BLaER1 treated with 17β-estradiol and CSF1 and Interleukin-3, amounts not matched to agents 10 nM and 100 nM (cell line): ENCODE measurements around the gene SPATA33.
A peak's percentile ranks its signal among the peaks of the same experiment; 100 is the strongest.
"Not testable (repeated sequence)": the region's sequence is repeated elsewhere in the genome, so short reads cannot be mapped to it uniquely, and the experiment has no call there.

ENCODE experiments used
- H3K27ac ChIP-seq, 11 experiments: shearing (Covaris generic); formaldehyde crosslinking; 2 replicates each; pipeline ENCODE4 v1.8.1; 2022
- H3K27me3 ChIP-seq, 11 experiments: shearing (Covaris generic); formaldehyde crosslinking; 2 replicates each; pipeline ENCODE4 v1.8.1; 2022
- H3K36me3 ChIP-seq, 11 experiments: shearing (Covaris generic); formaldehyde crosslinking; 2 replicates each; pipeline ENCODE4 v1.8.1; 2022
- H3K4me1 ChIP-seq, 10 experiments: shearing (Covaris generic); formaldehyde crosslinking; 2 replicates each; pipeline ENCODE4 v1.8.1; 2022
- H3K4me2 ChIP-seq, 11 experiments: shearing (Covaris generic); formaldehyde crosslinking; 2 replicates each; pipeline ENCODE4 v1.8.1; 2022
- H3K4me3 ChIP-seq, 10 experiments: shearing (Covaris generic); formaldehyde crosslinking; 2 replicates each; pipeline ENCODE4 v1.8.1; 2022
- H3K9ac ChIP-seq, 11 experiments: shearing (Covaris generic); formaldehyde crosslinking; 2 replicates each; pipeline ENCODE4 v1.8.1; 2022
- H3K9me3 ChIP-seq, 11 experiments: shearing (Covaris generic); formaldehyde crosslinking; replicated peaks in 1 of 11; 2 replicates each; pipeline ENCODE4 v1.8.1; 2022
- H4K20me1 ChIP-seq, 11 experiments: shearing (Covaris generic); formaldehyde crosslinking; 2 replicates each; pipeline ENCODE4 v1.8.1; 2022
- Cebpa-rat ChIP-seq, 11 experiments: shearing (Covaris generic); IDR thresholded peaks; 2 replicates each; pipeline ENCODE4 v1.8.1; 2022

The SPATA33 gene

DNA sequence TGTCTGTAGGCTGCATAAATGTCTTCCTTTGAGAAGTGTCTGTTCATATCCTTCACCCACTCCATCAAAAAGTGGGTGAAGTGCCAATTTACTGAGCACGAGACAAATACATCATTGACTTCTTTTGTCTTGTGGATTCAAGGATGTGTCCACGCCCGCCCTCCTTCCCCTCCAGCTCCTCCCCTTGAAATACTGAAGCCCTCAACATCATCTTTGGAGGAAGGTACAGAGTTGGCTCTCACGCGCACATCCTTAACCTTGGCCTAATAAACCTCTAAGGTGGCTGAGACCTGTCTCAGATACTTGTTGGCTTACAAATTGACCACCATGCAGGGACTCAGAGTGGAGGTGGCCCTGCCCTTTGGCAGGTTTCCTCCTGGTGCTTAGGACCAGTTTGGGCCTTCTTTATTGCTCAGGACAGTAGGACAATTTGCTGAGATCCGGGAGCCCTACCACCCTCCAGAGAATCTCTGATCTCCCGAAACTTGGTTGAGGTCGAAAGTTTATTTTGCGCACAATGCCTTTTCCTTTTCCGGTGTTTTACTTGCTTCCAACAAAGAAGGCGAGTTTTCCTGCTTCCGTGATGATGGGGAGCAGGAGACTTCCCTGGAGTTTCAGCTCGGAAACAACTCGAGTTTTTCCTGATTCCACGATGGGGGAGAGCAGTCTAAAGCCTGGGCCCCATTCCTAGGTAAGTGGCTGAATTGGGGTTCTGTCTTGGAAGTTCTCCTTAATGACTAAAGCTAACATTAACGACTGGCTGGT lies 14.7 kb downstream of the SPATA33 start:
- Histone ChIP-seq H3K4me3 (no peak overlapping the region), H3K9ac (no peak overlapping the region), H3K4me1 (peaks cover 16 to 26% (median 20%) of the 10 kb centered on the region in 10 experiments), H3K4me2 (no peak overlapping the region), H3K27me3 (no peaks in the 10 kb centered on the region), H3K27ac (no peak overlapping the region), H3K9me3 (peaks cover 5 to 27% (median 20%) of the 10 kb centered on the region in 11 experiments), H3K36me3 (peaks cover 0 to 17% (median 2%) of the 10 kb centered on the region in 11 experiments; a peak in 6 of 22 replicates), H4K20me1 (peaks cover 0 to 8% (median 0%) of the 10 kb centered on the region in 11 experiments; a peak in 4 of 22 replicates)
- TF ChIP-seq Cebpa-rat (IDR thresholded peaks at IDR 0.05) = no peak

DNA sequence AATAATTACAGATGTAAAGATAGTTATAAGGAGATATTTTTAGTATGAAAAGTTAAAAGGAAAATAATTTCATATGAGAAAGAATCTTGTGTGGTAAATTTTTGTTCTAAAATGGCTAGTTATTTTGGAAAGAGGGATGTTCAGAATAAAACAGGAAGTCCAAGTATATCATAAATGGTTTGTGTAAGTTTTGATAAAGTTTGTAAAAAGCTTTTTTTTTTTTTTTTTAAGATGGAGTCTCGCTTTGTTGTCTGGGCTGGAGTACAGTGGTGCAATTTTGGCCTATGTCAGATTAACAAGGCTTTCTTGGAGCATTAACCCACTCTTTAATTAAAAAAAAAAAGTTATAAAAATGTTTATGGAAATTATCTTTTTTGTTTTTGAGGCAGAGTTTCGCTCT lies 20.6 kb downstream of the SPATA33 start:
- Histone ChIP-seq H3K9me3 (peaks cover 50 to 78% (median 71%) of the 10 kb centered on the region in 11 experiments), H4K20me1 (no peaks in the 10 kb centered on the region)

DNA sequence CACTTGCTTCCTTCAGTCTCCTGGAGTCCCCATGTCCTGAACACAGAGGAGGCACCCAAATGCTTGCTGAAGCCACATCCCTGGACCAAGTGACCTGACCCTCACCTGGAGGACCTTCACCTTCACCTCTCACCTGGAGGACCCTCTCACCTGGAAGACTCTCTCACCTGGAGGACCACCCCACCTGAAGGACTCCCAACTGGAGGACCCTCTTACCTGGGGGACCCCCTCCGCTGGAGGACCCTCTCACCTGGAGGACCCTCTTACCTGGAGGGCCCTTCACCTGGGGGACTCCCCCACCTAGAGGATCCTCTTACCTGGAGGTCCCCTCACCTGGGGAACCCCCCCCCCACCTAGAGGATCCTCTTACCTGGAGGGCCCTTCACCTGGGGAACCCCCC lies 28.3 kb downstream of the SPATA33 start:
- no peaks in the 10 kb centered on the region for H3K27me3 ChIP-seq
- TF ChIP-seq Cebpa-rat (IDR thresholded peaks at IDR 0.05) = no peak
- no peak overlapping the region for H3K27ac ChIP-seq
- peaks cover 17 to 47% (median 39%) of the 10 kb centered on the region in 11 experiments for H3K9me3 ChIP-seq
- H3K4me2 ChIP-seq = 0 out of 22 replicates have a peak overlapping the region, but pooled peaks of 2 of the 11 experiments have one; percentile 85 to 87
- H3K4me1 ChIP-seq = peaks cover 13 to 27% (median 19%) of the 10 kb centered on the region in 10 experiments
- H3K9ac ChIP-seq = no peak overlapping the region
- H4K20me1 ChIP-seq = peaks cover 0 to 39% (median 20%) of the 10 kb centered on the region in 11 experiments; a peak in 13 of 22 replicates
- H3K4me3 ChIP-seq = no peak overlapping the region
- peaks cover 18 to 73% (median 63%) of the 10 kb centered on the region in 11 experiments for H3K36me3 ChIP-seq

More for the DNA sequence above, 20.6 kb downstream of the SPATA33 start:
- Histone ChIP-seq H3K36me3 (peaks cover 5 to 58% (median 38%) of the 10 kb centered on the region in 11 experiments; a peak in 21 of 22 replicates), H3K27ac (no peak overlapping the region), H3K4me1 (no peaks in the 10 kb centered on the region), H3K9ac (no peak overlapping the region), H3K4me2 (no peak overlapping the region), H3K27me3 (no peaks in the 10 kb centered on the region), H3K4me3 (peak overlapping the region in 2 of 10 experiments; percentile 6 to 29; a peak in 3 of 20 replicates)
- no peak for TF ChIP-seq Cebpa-rat (IDR thresholded peaks at IDR 0.05)

DNA sequence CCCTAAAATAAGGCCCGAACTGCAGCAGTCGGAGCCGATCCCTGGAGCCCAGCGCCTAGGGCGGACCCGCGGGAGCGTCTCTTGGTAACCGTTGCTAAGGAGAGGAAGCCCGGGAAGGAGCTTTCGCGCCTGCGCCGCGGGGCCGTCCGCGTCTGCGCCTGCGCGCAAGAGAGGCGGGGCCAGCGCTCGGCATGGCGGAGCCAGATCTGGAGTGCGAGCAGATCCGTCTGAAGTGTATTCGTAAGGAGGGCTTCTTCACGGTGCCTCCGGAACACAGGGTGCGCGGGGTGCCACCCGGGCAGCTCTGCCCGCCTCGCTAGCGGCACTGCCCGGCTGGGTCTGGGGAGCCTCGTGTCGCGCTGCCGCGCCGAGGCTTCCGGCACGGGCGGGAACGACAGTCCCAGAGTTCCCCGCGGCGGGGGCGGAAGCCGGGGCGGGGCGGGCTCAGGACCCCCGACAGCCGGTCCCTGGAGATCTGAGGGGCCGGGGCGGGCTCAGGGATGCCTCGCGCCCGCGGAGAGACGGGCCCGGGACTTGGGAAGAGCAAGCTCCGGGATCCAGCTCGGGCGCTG lies 29.0 kb downstream of the SPATA33 start, which contains the start of gene CDK10:
TSS of gene CDK10 (plus strand) at position 170 of the 572 bp plus-strand sequence. CDS start at position 192, 22 bp downstream.
- Histone ChIP-seq H3K4me2 (peak within 1 kb of the TSS; percentile 85 to 99 (median 97)), H3K27ac (peak within 1 kb of the TSS; percentile 55 to 96 (median 88); a peak in 20 of 22 replicates), H3K36me3 (peaks cover 24 to 76% (median 65%) of the 10 kb centered on the region in 11 experiments), H3K9me3 (peaks cover 13 to 40% (median 34%) of the 10 kb centered on the region in 11 experiments), H4K20me1 (peaks cover 0 to 41% (median 25%) of the 10 kb centered on the region in 11 experiments; a peak in 15 of 22 replicates), H3K9ac (peak within 1 kb of the TSS; percentile 77 to 96 (median 88)), H3K4me1 (peaks cover 13 to 33% (median 25%) of the 10 kb centered on the region in 10 experiments), H3K4me3 (peak within 1 kb of the TSS; percentile 66 to 86 (median 80)), H3K27me3 (no peaks in the 10 kb centered on the region)
- TF ChIP-seq Cebpa-rat (IDR thresholded peaks at IDR 0.05) = no peak

DNA sequence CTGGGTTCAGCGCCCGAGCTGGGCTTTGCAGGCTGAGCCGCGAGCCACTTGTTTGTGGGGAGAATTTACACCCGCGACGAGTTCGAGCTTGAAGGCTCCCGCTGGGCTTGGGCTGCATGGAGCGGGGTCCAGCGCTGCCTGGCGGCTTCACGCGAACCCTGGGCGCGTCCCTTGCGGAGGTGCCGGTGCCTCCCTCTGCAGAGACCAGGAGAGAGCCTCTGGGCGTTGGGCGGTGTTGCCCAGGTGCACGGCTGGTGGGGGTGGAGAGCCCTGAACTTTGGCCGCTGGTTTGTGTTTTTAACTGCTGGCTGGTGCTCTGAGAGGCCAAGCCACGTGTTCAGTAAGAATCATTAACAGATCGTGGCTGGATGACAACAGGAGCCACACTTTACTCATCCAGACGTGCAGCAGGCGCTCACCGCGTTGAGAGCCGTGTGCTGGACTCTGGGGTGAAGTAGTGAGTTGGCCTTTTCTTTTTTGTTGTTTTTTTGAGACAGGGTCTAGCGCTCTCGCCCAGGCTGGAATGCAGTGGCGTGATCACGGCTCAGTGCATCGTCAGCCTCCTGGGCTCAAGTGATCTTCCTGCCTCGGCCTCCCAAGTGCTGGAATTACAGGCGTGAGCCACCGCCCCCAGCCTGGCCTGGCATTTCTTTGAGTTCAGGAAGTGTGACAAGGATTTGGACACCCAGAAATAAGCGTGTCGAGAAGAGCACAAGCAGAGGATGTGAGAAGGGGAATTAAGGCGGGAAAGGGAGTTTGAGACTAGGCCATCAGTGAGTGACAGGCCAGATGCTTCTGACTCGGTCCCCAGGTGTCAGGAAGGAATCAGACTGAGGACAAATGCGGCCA lies 29.7 kb downstream of the SPATA33 start:
- Histone ChIP-seq H3K27me3 (no peaks in the 10 kb centered on the region), H3K4me1 (peaks cover 13 to 41% (median 32%) of the 10 kb centered on the region in 10 experiments), H3K27ac (peak overlapping the region; percentile 55 to 96 (median 88); a peak in 20 of 22 replicates), H3K36me3 (peaks cover 31 to 78% (median 69%) of the 10 kb centered on the region in 11 experiments), H3K4me2 (peak overlapping the region; percentile 85 to 99 (median 97)), H3K4me3 (peak overlapping the region; percentile 66 to 86 (median 80)), H4K20me1 (peaks cover 0 to 48% (median 32%) of the 10 kb centered on the region in 11 experiments; a peak in 17 of 22 replicates), H3K9ac (peak overlapping the region; percentile 77 to 96 (median 88)), H3K9me3 (peaks cover 13 to 34% (median 31%) of the 10 kb centered on the region in 11 experiments)
- no peak for TF ChIP-seq Cebpa-rat (IDR thresholded peaks at IDR 0.05)

DNA sequence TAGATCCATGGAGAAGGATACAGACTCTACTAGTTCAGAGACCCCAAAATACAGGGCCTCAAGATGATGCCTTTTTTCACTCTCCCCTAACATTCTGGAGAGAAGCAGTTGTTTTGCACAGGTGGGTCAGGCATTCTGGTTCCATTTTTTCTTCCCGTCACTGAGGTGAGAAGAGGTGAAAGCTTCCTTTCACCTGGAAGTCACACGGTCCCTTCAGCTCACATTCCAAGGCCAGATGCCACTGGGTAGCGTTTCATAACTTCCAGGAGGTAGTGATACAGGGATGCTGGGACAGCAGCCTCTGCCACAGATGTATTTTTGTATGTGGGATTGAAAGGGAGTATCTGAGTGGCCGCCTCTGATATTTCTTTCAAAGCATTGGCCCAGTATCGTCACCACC lies 30.8 kb downstream of the SPATA33 start:
- Histone ChIP-seq H4K20me1 (peaks cover 0 to 56% (median 37%) of the 10 kb centered on the region in 11 experiments; a peak in 17 of 22 replicates), H3K27me3 (no peaks in the 10 kb centered on the region), H3K27ac (peak overlapping the region in 1 of 11 experiments; percentile 92; a peak in 1 of 22 replicates), H3K36me3 (peaks cover 39 to 78% (median 68%) of the 10 kb centered on the region in 11 experiments), H3K4me2 (peak overlapping the region; percentile 85 to 99 (median 97); a peak in 21 of 22 replicates), H3K4me1 (peaks cover 13 to 50% (median 42%) of the 10 kb centered on the region in 10 experiments), H3K9ac (peak overlapping the region in 5 of 11 experiments; percentile 29 to 96 (median 89); a peak in 6 of 22 replicates), H3K4me3 (no peak overlapping the region), H3K9me3 (peaks cover 13 to 26% (median 25%) of the 10 kb centered on the region in 11 experiments)
- no peak for TF ChIP-seq Cebpa-rat (IDR thresholded peaks at IDR 0.05)

DNA sequence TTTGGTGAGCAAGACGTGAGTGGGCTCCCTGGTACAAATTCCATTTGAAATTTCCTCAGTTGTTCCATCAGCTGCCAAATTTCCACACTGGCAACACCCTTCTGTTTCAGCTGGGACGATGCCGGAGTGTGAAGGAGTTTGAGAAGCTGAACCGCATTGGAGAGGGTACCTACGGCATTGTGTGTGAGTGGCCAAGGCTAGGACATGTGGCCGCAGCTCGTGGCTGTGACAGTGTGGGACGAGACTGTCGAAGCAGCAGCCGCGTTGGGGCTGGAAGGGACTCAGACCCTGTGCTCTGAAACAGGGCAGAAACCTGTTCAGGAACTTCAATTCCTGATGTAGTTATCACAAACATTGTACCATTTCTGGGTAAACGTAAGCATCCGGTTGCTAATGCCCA lies 31.5 kb downstream of the SPATA33 start:
- Histone ChIP-seq H3K36me3 (peaks cover 46 to 78% (median 69%) of the 10 kb centered on the region in 11 experiments), H3K9me3 (peaks cover 13 to 19% (median 18%) of the 10 kb centered on the region in 11 experiments), H3K4me1 (peaks cover 13 to 58% (median 49%) of the 10 kb centered on the region in 10 experiments), H4K20me1 (peaks cover 0 to 63% (median 44%) of the 10 kb centered on the region in 11 experiments; a peak in 19 of 22 replicates), H3K27ac (no peak overlapping the region), H3K4me2 (peak overlapping the region in 2 of 11 experiments; percentile 87 to 98; a peak in 2 of 22 replicates), H3K27me3 (no peaks in the 10 kb centered on the region), H3K9ac (peak overlapping the region in 4 of 11 experiments; percentile 8 to 96 (median 54); a peak in 3 of 22 replicates), H3K4me3 (no peak overlapping the region)
- TF ChIP-seq Cebpa-rat (IDR thresholded peaks at IDR 0.05) = no peak

DNA sequence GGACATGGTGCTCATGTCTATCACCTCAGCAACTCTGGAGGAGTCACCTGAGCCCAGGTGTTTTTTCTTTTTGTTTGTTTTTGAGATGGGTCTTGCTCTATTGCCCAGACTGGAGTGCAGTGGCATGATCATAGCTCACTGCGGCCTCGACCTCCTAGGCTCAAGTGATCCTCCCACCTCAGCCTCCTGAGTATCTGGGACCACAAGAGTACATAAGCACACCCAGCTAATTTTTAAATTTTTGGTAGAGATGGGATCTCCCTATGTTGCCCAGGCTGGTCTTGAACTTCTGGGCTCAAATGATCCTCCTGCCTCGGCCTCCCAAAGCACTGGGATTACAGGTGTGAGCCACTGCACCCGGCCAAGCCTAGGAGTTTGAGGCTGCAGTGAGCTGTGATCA lies 32.0 kb downstream of the SPATA33 start:
- H3K9ac ChIP-seq = peak overlapping the region in 2 of 11 experiments; percentile 8 to 15; a peak in 1 of 22 replicates
- H3K27me3 ChIP-seq, H3K4me3 ChIP-seq, H3K4me2 ChIP-seq, H3K27ac ChIP-seq: not testable (repeated sequence)
- peaks cover 13 to 61% (median 52%) of the 10 kb centered on the region in 10 experiments for H3K4me1 ChIP-seq
- H3K9me3 ChIP-seq = peaks cover 10 to 14% (median 14%) of the 10 kb centered on the region in 11 experiments
- H4K20me1 ChIP-seq = peaks cover 0 to 68% (median 47%) of the 10 kb centered on the region in 11 experiments; a peak in 19 of 22 replicates
- H3K36me3 ChIP-seq = peaks cover 50 to 78% (median 71%) of the 10 kb centered on the region in 11 experiments
